Measurements from ENCODE around the gene FAM124A.

The FAM124A gene

DNA sequence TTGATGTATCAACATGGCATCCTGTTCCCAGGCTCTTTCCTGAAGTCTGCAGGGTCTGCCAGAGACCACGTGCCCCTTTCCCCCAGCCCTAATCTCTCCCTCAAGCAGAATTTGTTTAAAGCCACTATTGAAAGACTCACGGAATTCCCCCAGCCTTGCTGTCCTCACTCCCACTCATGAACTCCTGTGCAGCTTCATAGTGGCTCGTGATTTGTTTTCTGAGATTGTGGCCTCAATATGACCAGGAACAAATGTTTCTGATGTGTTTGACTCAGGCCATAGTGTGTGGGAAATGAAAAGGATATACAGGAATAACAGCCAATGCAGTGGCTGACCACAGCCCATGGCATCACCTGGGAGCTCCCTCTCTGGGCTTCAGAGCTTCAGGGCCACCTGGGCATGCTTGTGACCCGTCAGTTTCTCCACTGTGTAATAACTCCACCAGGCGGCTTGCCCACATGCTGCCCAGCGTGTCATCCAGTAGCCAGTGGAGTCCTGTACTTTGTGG, 109.2 kb downstream of the FAM124A start:
- Histone ChIP-seq H3K9ac (ENCODE audit: low read depth, low read length) (no peak overlapping the region), H3K27me3 (ENCODE audit: insufficient read depth, low read length) (no peaks in the 10 kb centered on the region), H3K9me3 (ENCODE audit: insufficient read depth, low read depth, low read length) (no peaks in the 10 kb centered on the region)

DNA sequence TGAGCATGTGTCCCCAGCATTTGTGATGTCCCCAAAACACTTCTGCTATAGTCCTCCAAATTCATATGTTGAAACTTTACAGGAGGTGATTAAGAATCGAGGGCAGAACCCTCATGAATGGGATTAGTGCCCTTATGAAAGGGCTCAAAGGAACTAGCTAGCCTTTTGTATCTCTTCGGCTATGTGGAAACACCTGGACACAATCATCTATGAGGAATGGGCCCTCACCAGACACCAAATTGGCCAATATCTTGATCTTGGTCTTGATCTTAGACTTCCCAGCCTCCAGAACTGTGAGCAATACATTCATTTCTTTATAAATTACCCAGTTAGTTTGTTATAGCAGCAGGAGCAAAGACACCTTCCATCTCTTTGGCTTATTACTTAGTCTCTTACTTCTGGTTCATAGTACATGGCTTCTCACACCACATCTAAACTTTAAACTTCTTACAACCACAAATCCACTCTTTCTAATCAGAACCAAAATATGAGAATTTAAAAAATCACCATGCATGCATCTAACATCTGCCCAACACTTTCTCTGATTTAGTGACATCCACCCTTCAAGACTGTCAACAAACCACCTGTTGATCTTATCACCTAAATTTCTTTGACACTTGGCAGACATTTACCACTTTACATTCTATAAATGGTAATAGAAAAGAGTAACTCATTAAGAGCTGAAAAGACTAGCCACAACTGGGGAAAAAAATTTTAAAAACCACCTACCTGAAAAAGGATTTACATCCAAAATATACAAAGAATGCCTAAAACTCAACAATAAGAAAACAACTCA, 110.6 kb downstream of the FAM124A start:
- H3K36me3 ChIP-seq (ENCODE audit: insufficient read depth, low read depth, low read length) = no peaks in the 10 kb centered on the region
- H3K9me3 ChIP-seq (ENCODE audit: insufficient read depth, low read depth, low read length) = no peaks in the 10 kb centered on the region
- H3K4me3 ChIP-seq (ENCODE audit: low read length) = no peak overlapping the region
- H3K27me3 ChIP-seq (ENCODE audit: insufficient read depth, low read length) = no peaks in the 10 kb centered on the region
- peaks cover 3% of the 10 kb centered on the region; the same call in 1 of the 2 replicates for H3K4me1 ChIP-seq (ENCODE audit: insufficient read depth, low read length)
- H3K9ac ChIP-seq (ENCODE audit: low read depth, low read length) = no peak overlapping the region
- no peak overlapping the region for H3K27ac ChIP-seq (ENCODE audit: low read length)

More for the DNA sequence above, 109.2 kb downstream of the FAM124A start:
- no peak overlapping the region for H3K27ac ChIP-seq (ENCODE audit: low read length)
- no peaks in the 10 kb centered on the region for H3K36me3 ChIP-seq (ENCODE audit: insufficient read depth, low read depth, low read length)
- no peak overlapping the region for H3K4me3 ChIP-seq (ENCODE audit: low read length)
- peaks cover 3% of the 10 kb centered on the region; the same call in 1 of the 2 replicates for H3K4me1 ChIP-seq (ENCODE audit: insufficient read depth, low read length)

DNA sequence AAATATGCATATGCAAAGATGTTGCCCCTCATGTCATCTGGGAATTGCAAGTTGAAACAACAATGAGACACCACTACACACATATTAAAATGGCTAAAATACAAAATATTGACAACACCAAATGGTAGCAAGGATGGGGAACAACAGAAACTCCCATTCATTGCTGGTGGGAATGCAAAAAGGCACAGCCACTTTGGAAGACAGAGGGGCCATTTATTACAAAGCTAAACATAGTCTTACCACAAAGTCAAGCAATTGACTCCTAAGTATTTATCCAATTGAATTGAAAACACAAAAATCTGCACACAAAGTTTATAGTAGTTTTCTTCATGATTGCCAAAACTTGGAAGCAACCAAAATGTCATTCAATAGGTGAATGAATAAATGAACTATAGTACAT, 111.2 kb downstream of the FAM124A start:
- Histone ChIP-seq H3K9me3 (ENCODE audit: insufficient read depth, low read depth, low read length) (no peaks in the 10 kb centered on the region), H3K27me3 (ENCODE audit: insufficient read depth, low read length) (no peaks in the 10 kb centered on the region), H3K9ac (ENCODE audit: low read depth, low read length) (no peak overlapping the region), H3K27ac (ENCODE audit: low read length) (no peak overlapping the region), H3K36me3 (ENCODE audit: insufficient read depth, low read depth, low read length) (no peaks in the 10 kb centered on the region), H3K4me3 (ENCODE audit: low read length) (no peak overlapping the region), H3K4me1 (ENCODE audit: insufficient read depth, low read length) (peaks cover 3% of the 10 kb centered on the region; the same call in 1 of the 2 replicates)

DNA sequence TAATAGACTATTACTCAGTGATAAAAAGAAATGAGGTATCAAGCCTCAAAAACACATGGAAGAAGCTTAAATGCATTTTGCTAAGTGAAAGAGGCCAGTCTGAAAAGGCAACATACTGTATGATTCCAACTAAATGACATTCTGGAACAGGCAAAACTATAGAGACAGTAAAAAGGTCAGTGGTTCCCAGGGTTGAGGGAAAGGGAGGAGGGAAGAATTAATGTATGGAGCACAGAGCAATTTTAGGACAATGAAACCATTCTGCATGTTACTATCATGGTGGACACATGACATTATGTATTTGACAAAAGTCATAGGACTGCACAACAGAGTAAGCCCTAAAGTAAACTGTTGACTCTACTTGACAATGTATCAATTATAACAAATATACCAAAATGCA, 111.6 kb downstream of the FAM124A start:
- H3K4me1 ChIP-seq (ENCODE audit: insufficient read depth, low read length) = peaks cover 1% of the 10 kb centered on the region; the same call in 1 of the 2 replicates
- no peaks in the 10 kb centered on the region for H3K27me3 ChIP-seq (ENCODE audit: insufficient read depth, low read length)
- H3K27ac ChIP-seq (ENCODE audit: low read length) = no peak overlapping the region
- no peak overlapping the region for H3K9ac ChIP-seq (ENCODE audit: low read depth, low read length)
- H3K4me3 ChIP-seq (ENCODE audit: low read length) = no peak overlapping the region
- no peaks in the 10 kb centered on the region for H3K36me3 ChIP-seq (ENCODE audit: insufficient read depth, low read depth, low read length)
- H3K9me3 ChIP-seq (ENCODE audit: insufficient read depth, low read depth, low read length) = no peaks in the 10 kb centered on the region
